ENCODE data around the gene MKX.

- no peak for TF ChIP-seq CTCF (IDR thresholded peaks at IDR 0.05)
- no peak for TF ChIP-seq POLR2A (IDR thresholded peaks at IDR 0.05)
These were observed 108.0 kb downstream of the MKX start for GRCh38 chr10:27637601-27638000.

Data from tibial nerve (tissue), 3 donors.